GM23338 (cell line): ENCODE data around the gene CRKL. TPM values are rescaled to one million over a fixed set of nuclear protein-coding genes. Genes with fewer than 3 reads are reported as not detected.

Experiments
- ATAC-seq: fragments of 200-7000 bp; cut with Tn5 transposase; 3 replicates; pipeline ENCODE4 v1.9.1; 2020
- DNase-seq: peaks from one replicate; pipeline ENCODE4 v3.0.0-alpha.2; 2015; ENCODE audit warnings: low spot score
- H2AFZ ChIP-seq: fragments of 200-600 bp; sonication (generic); 2 replicates; pipeline ENCODE4 v1.8.0; 2016; ENCODE audit warnings: antibody characterized with exemption, mild to moderate bottlenecking, moderate library complexity
- H3F3A ChIP-seq: fragments of 200-600 bp; sonication (generic); replicated peaks from 2 replicates; pipeline ENCODE4 v1.8.0; 2017; ENCODE audit warnings: antibody characterized with exemption, mixed run types, low read depth
- H3K27ac ChIP-seq: fragments of 200-600 bp; sonication (generic); 2 replicates; pipeline ENCODE4 v1.6.1; 2016; ENCODE audit warnings: low read depth
- H3K27me3 ChIP-seq: fragments of 200-600 bp; sonication (generic); 2 replicates; pipeline ENCODE4 v1.8.0; 2016; ENCODE audit warnings: mild to moderate bottlenecking, mixed run types, moderate library complexity; ENCODE audit not compliant: insufficient read depth
- H3K36me3 ChIP-seq: fragments of 200-600 bp; sonication (generic); 2 replicates; pipeline ENCODE4 v1.8.0; 2016; ENCODE audit warnings: mild to moderate bottlenecking; ENCODE audit not compliant: insufficient read depth
- H3K4me1 ChIP-seq: fragments of 200-600 bp; sonication (generic); 2 replicates; pipeline ENCODE4 v1.8.0; 2016; ENCODE audit warnings: mild to moderate bottlenecking, moderate library complexity; ENCODE audit not compliant: insufficient read depth
- H3K4me2 ChIP-seq: fragments of 200-600 bp; sonication (generic); 2 replicates; pipeline ENCODE4 v1.7.1; 2017; ENCODE audit warnings: mixed run types
- H3K4me3 ChIP-seq: fragments of 200-600 bp; sonication (generic); 2 replicates; pipeline ENCODE4 v1.6.1; 2016; ENCODE audit warnings: mixed run types
- H3K79me2 ChIP-seq: fragments of 200-600 bp; sonication (generic); replicated peaks from 2 replicates; pipeline ENCODE4 v1.8.0; 2017; ENCODE audit warnings: mild to moderate bottlenecking; ENCODE audit not compliant: insufficient read depth
- H3K9me2 ChIP-seq: fragments of 200-600 bp; sonication (generic); 2 replicates; pipeline ENCODE4 v1.8.0; 2017; ENCODE audit not compliant: insufficient read depth
- H4K20me1 ChIP-seq: fragments of 200-600 bp; sonication (generic); replicated peaks from 2 replicates; pipeline ENCODE4 v1.8.0; 2017; ENCODE audit warnings: mild to moderate bottlenecking; ENCODE audit not compliant: insufficient read depth
- H3K27ac Mint-ChIP-seq: 2 replicates; pipeline ENCODE4 v1.8.0; 2020; ENCODE audit warnings: inconsistent platforms, mild to moderate bottlenecking, moderate library complexity, mixed read lengths
- H3K27me3 Mint-ChIP-seq: 3 replicates; pipeline ENCODE4 v1.8.0; 2022; ENCODE audit warnings: low read depth, mild to moderate bottlenecking, moderate library complexity, mixed read lengths, inconsistent platforms; ENCODE audit not compliant: insufficient read depth, poor library complexity
- H3K36me3 Mint-ChIP-seq: 3 replicates; pipeline ENCODE4 v1.8.0; 2021; ENCODE audit warnings: low read depth, mild to moderate bottlenecking, inconsistent platforms, moderate library complexity, mixed read lengths
- H3K4me1 Mint-ChIP-seq: 3 replicates; pipeline ENCODE4 v1.8.0; 2020; ENCODE audit warnings: mild to moderate bottlenecking, inconsistent platforms, mixed read lengths
- H3K4me3 Mint-ChIP-seq: 3 replicates; pipeline ENCODE4 v1.8.0; 2021; ENCODE audit warnings: moderate library complexity, mild to moderate bottlenecking, inconsistent platforms, mixed read lengths
- H3K9me3 Mint-ChIP-seq: 3 replicates; pipeline ENCODE4 v1.8.0; 2020; ENCODE audit warnings: moderate library complexity, mild to moderate bottlenecking, inconsistent platforms, mixed read lengths
- CREB1 ChIP-seq: fragments of 250-450 bp; sonication (Bioruptor Pico); IDR thresholded peaks from 2 replicates; pipeline ENCODE4 v1.5.0; 2020; ENCODE audit warnings: low read depth, mild to moderate bottlenecking, moderate library complexity
- ETS1 ChIP-seq: IDR thresholded peaks from 2 replicates; pipeline ENCODE4 v1.6.1; 2016; ENCODE audit warnings: antibody characterized with exemption
- EZH2 ChIP-seq: fragments of 200-600 bp; sonication (generic); IDR thresholded peaks from one replicate; pipeline ENCODE4 v1.8.0; 2017; ENCODE audit warnings: antibody characterized with exemption, mild to moderate bottlenecking, low read depth; ENCODE audit not compliant: unreplicated experiment
- EZH2phosphoT487 ChIP-seq: fragments of 200-600 bp; sonication (generic); IDR thresholded peaks from one replicate; pipeline ENCODE4 v1.8.1; 2018; ENCODE audit warnings: antibody characterized with exemption; ENCODE audit not compliant: unreplicated experiment
- JUNB ChIP-seq: IDR thresholded peaks from one replicate; pipeline ENCODE4 v1.6.1; 2016; ENCODE audit warnings: antibody characterized with exemption; ENCODE audit not compliant: unreplicated experiment
- NANOG ChIP-seq: IDR thresholded peaks from 2 replicates; pipeline ENCODE4 v1.6.1; 2016; ENCODE audit warnings: antibody characterized with exemption, borderline replicate concordance
- POLR2AphosphoS5 ChIP-seq: IDR thresholded peaks from 2 replicates; pipeline ENCODE4 v1.6.1; 2016; ENCODE audit warnings: antibody characterized with exemption, low read depth
- REST ChIP-seq: IDR thresholded peaks from one replicate; pipeline ENCODE4 v1.6.1; 2018; ENCODE audit warnings: antibody characterized with exemption; ENCODE audit not compliant: unreplicated experiment
- ZNF462 ChIP-seq: fragments of 250-450 bp; sonication (Bioruptor Pico); IDR thresholded peaks from 2 replicates; pipeline ENCODE4 v1.5.0; 2020; ENCODE audit warnings: mild to moderate bottlenecking, moderate library complexity
- polyA plus RNA-seq: library from polyadenylated mRNA; unstranded; fragments of >200 nt; fragmentation: Nextera tagmentation; extraction: Ambion mirVana; gene quantifications from 2 replicates; pipeline ENCODE4 v1.2.1, GENCODE V29; 2016
- total RNA-seq: library from RNA; depleted of rRNA; stranded (reverse); fragments of >200 nt; shearing (Covaris generic); gene quantifications from 2 replicates; pipeline ENCODE4 v1.2.3, GENCODE V29; 2014

The CRKL gene
- total and polyA plus RNA-seq, 2 experiments from 2014 or later: 39.5 to 104 TPM

- H4K20me1 ChIP-seq: no peaks in the 10 kb centered on the region
- H3K4me3 ChIP-seq: no peak overlapping the region
Observed at GRCh38 chr22:20997536-20998257, 80.5 kb downstream of the CRKL start.

More at GRCh38 chr22:20997536-20998257, 80.5 kb downstream of the CRKL start:
- Histone ChIP-seq H3K4me2 (no peak overlapping the region), H3K27me3 (no peaks in the 10 kb centered on the region), H3K79me2 (0 out of 2 replicates have a peak, but pooled peaks cover under 1% of the 10 kb centered on the region), H3K36me3 (no peaks in the 10 kb centered on the region), H3K9me2 (no peaks in the 10 kb centered on the region), H3K27ac (no peak overlapping the region), H2AFZ (no peak overlapping the region), H3F3A (peaks cover 7% of the 10 kb centered on the region; the same call in 1 of the 2 replicates), H3K4me1 (peaks cover 9% of the 10 kb centered on the region; the same call in 1 of the 2 replicates)
- DNase-seq (no peak), ATAC-seq (no peak)
- no peak for TF ChIP-seq REST
- TF ChIP-seq EZH2phosphoT487: no peak
- no peak for TF ChIP-seq ZNF462 (CRISPR knock-in tag)
- no peak for TF ChIP-seq ETS1
- no peak for TF ChIP-seq POLR2AphosphoS5
- no peak for TF ChIP-seq NANOG
- TF ChIP-seq JUNB: no peak
- TF ChIP-seq CREB1: no peak
- TF ChIP-seq EZH2: no peak
- Mint-ChIP-seq H3K4me1 (peaks cover 3% of the 10 kb centered on the region; the same call in 1 of the 3 replicates), H3K27ac (no peak overlapping the region), H3K9me3 (no peaks in the 10 kb centered on the region), H3K36me3 (peaks cover 22% of the 10 kb centered on the region; the same call in 1 of the 3 replicates), H3K4me3 (no peak overlapping the region), H3K27me3 (peaks cover 14% of the 10 kb centered on the region)
